ENCODE data around the gene KRT75. TPM values are rescaled to one million over a fixed set of nuclear protein-coding genes. Genes with fewer than 3 reads are reported as not detected.

The KRT75 gene
- total RNA-seq, 1 experiment from 2014 or later, result not detected

- H3K79me1 ChIP-seq (ENCODE audit: insufficient read depth, low read depth, low read length, poor library complexity, severe bottlenecking), result no peaks in the 10 kb centered on the region
- no peak overlapping the region for H3K23ac ChIP-seq (ENCODE audit: insufficient read length, low read depth, low read length)
- no peak overlapping the region for H2BK120ac ChIP-seq (ENCODE audit: low read depth, low read length, poor library complexity, severe bottlenecking)
- H3K27ac ChIP-seq (ENCODE audit: insufficient read length, low read depth, low read length), result no peak overlapping the region
- H3K23me2 ChIP-seq (ENCODE audit: insufficient read length, low read depth, low read length, poor library complexity, severe bottlenecking), result no peaks in the 10 kb centered on the region
- H2BK5ac ChIP-seq (ENCODE audit: insufficient read length, low read length), result no peak overlapping the region
- no peak overlapping the region for H3K4ac ChIP-seq (ENCODE audit: low read depth, low read length)
- Mint-ChIP-seq H3K9me3 (no peaks in the 10 kb centered on the region), H3K27me3 (ENCODE audit: low read depth) (peaks cover 4% of the 10 kb centered on the region), H3K27ac (no peak overlapping the region), H3K36me3 (ENCODE audit: insufficient read depth in 1 of 3, low read depth in 3 of 3) (no peaks in the 10 kb centered on the region), H3K4me1 (peaks cover 20 to 27% of the 10 kb centered on the region in 2 experiments), H3K4me3 (no peak overlapping the region)
- no peak overlapping the region for H4K8ac ChIP-seq (replicated peaks; ENCODE audit: insufficient read length, low read depth, low read length)
- H3K27me3 ChIP-seq (ENCODE audit: insufficient read depth, low read length), result no peaks in the 10 kb centered on the region
- H2BK20ac ChIP-seq (ENCODE audit: low read depth, low read length, poor library complexity, severe bottlenecking), result no peak overlapping the region
- H2AK5ac ChIP-seq (ENCODE audit: insufficient read length, low read length), result no peak overlapping the region
- H2BK15ac ChIP-seq (ENCODE audit: low read depth, low read length), result no peak overlapping the region
- WGBS (ENCODE audit: extremely low coverage, insufficient read length, low lambda C conversion rate), result no CpG with 5 or more reads among the region's 9 CpGs
- no peaks in the 10 kb centered on the region for H4K20me1 ChIP-seq (ENCODE audit: control insufficient read depth, insufficient read depth, insufficient read length)
- H3K4me2 ChIP-seq (ENCODE audit: insufficient read depth, insufficient read length, low read length), result no peak overlapping the region
- no peak overlapping the region for H3K14ac ChIP-seq (ENCODE audit: insufficient read depth, low read length)
- H3K18ac ChIP-seq (ENCODE audit: insufficient read length, low read depth, low read length), result no peak overlapping the region
- TF ChIP-seq CTCF (conservative IDR thresholded peaks at IDR 0.05), result no peak
- no peak overlapping the region for H4K91ac ChIP-seq (ENCODE audit: insufficient read length, low read depth, low read length)
- H3K56ac ChIP-seq (ENCODE audit: insufficient read length, low read depth, low read length), result no peak overlapping the region
- H2BK12ac ChIP-seq (ENCODE audit: insufficient read length, low read depth, low read length), result no peak overlapping the region
- no peaks in the 10 kb centered on the region for H3K79me2 ChIP-seq (ENCODE audit: insufficient read depth, low read length)
- no peak for DNase-seq
- H2AFZ ChIP-seq (ENCODE audit: low read length), result no peak overlapping the region
- H3K9ac ChIP-seq (ENCODE audit: extremely low read depth, insufficient read length, low read length), result no peak overlapping the region
- no peak overlapping the region for H3T11ph ChIP-seq (ENCODE audit: low read length)
- no peak overlapping the region for H4K5ac ChIP-seq (ENCODE audit: insufficient read length, low read depth, low read length)
- 0 out of 2 replicates have a peak, but pooled peaks cover 2% of the 10 kb centered on the region for H3K4me1 ChIP-seq (ENCODE audit: insufficient read depth, low read length)
- no peaks in the 10 kb centered on the region for H3K9me3 ChIP-seq (ENCODE audit: control insufficient read depth, low read depth, low read length)
Measured at GRCh38 chr12:52441320-52441911, 7.2 kb upstream of the KRT75 start.
